Activated CD8-positive, alpha-beta T cell treated with anti-CD3 and anti-CD28 coated beads, Interleukin-2, amount 10 ng/mL, durations not matched to agents 7 days and 5 days (primary cell): ENCODE results near the gene CEP135. TPM values are rescaled to one million over a fixed set of nuclear protein-coding genes. Genes with fewer than 3 reads are reported as not detected.

Source experiments
- ATAC-seq: fragments of 150-1000 bp; cut with Tn5 transposase; one replicate; pipeline ENCODE4 v1.10.0; 2021; ENCODE audit warnings: moderate library complexity
- CTCF ChIA-PET: fragments of 350-600 bp; sonication (Branson Sonifier 250); formaldehyde crosslinking; loops from one replicate; lab custom pipeline; 2021; ENCODE audit warnings: antibody characterized with exemption; lab: Charles Lee
- POLR2A ChIA-PET: fragments of 350-600 bp; sonication (Branson Sonifier 250); formaldehyde crosslinking; loops from one replicate; lab custom pipeline; 2021; ENCODE audit warnings: antibody characterized with exemption; lab: Charles Lee
- DNase-seq: peaks from one replicate; pipeline ENCODE4 v3.0.0-alpha.2; 2020
- H3K27ac Mint-ChIP-seq: one replicate; pipeline ENCODE4 v1.8.0; 2021; ENCODE audit warnings: mild to moderate bottlenecking, mixed read lengths
- H3K27me3 Mint-ChIP-seq: one replicate; pipeline ENCODE4 v1.8.0; 2021; ENCODE audit warnings: low read depth, mixed read lengths
- H3K36me3 Mint-ChIP-seq: one replicate; pipeline ENCODE4 v1.8.0; 2021; ENCODE audit warnings: low read depth, mixed read lengths
- H3K4me1 Mint-ChIP-seq: one replicate; pipeline ENCODE4 v1.8.0; 2021; ENCODE audit warnings: low read depth, mixed read lengths
- H3K4me3 Mint-ChIP-seq: one replicate; pipeline ENCODE4 v1.8.0; 2021; ENCODE audit warnings: mild to moderate bottlenecking, mixed read lengths
- H3K9me3 Mint-ChIP-seq: one replicate; pipeline ENCODE4 v1.8.0; 2022; ENCODE audit warnings: mixed read lengths; ENCODE audit not compliant: insufficient read depth
- total RNA-seq, 2 experiments: library from RNA; stranded (reverse); gene quantifications; one replicate each; pipeline ENCODE4 v1.2.3, GENCODE V29; 2021

Gene CEP135
- total RNA-seq, 2 experiments from 2014 or later = 16.4 to 17.0 TPM

DNA sequence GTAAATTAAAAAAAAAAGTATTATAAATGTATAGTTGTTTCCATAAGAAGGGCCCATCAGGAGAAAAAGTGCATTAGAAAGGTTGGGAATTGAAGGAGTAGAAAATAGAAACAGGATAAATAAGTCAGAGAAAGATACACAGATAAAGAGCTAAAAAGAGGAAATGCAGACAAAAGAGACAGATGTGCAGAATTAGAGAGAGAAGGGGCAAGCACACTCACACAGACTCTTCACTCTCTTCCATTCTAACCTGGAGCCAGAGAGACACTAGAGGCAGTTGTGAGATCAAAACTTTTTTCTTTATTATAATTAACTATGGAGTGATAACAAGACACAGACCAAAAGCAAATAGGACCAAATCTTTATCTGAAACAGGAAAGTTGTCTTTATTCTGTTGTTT lies 134.1 kb downstream of the CEP135 start:
- H3K9me3 Mint-ChIP-seq = no peaks in the 10 kb centered on the region
- no peaks in the 10 kb centered on the region for H3K36me3 Mint-ChIP-seq
- no peaks in the 10 kb centered on the region for H3K27me3 Mint-ChIP-seq
- no peak overlapping the region for H3K4me3 Mint-ChIP-seq
- DNase-seq (no peak), ATAC-seq (no peak)
- no peak overlapping the region for H3K27ac Mint-ChIP-seq
- ChIA-PET POLR2A (no interaction called here), CTCF (no interaction called here)
- H3K4me1 Mint-ChIP-seq = no peaks in the 10 kb centered on the region

Other genes with a start within 250 kb of the CEP135 start
- not detected for gene EXOC1L, start 129.2 kb upstream of the CEP135 start, total RNA-seq
- gene EXOC1, start 95.3 kb upstream of the CEP135 start, total RNA-seq = 10 to 100 TPM; 22.8 to 23.3 TPM